Parathyroid adenoma (tissue), 2 donors: Measurements from ENCODE around the gene ROCK2.
A peak's percentile ranks its signal among the peaks of the same experiment; 100 is the strongest.

Source experiments
- H2AFZ ChIP-seq: fragments of 300-600 bp; sonication (generic); one replicate; pipeline ENCODE4 v1.7.0; 2017; ENCODE audit warnings: antibody characterized with exemption, mild to moderate bottlenecking
- H3K27ac ChIP-seq: fragments of 300-600 bp; sonication (generic); one replicate; pipeline ENCODE4 v1.7.0; 2017
- H3K27me3 ChIP-seq: fragments of 300-600 bp; sonication (generic); one replicate; pipeline ENCODE4 v1.7.0; 2017; ENCODE audit warnings: low read length; ENCODE audit not compliant: control insufficient read depth, insufficient read depth
- H3K36me3 ChIP-seq: fragments of 300-600 bp; sonication (generic); one replicate; pipeline ENCODE4 v1.7.0; 2017; ENCODE audit warnings: low read length; ENCODE audit not compliant: control insufficient read depth, insufficient read depth
- H3K4me1 ChIP-seq: fragments of 300-600 bp; sonication (generic); one replicate; pipeline ENCODE4 v1.7.0; 2017; ENCODE audit warnings: control low read depth
- H3K4me2 ChIP-seq: fragments of 300-600 bp; sonication (generic); one replicate; pipeline ENCODE4 v1.7.0; 2017; ENCODE audit warnings: low read length
- H3K4me3 ChIP-seq: fragments of 300-600 bp; sonication (generic); one replicate; pipeline ENCODE4 v1.7.0; 2017; ENCODE audit warnings: low read depth, low read length
- H3K79me2 ChIP-seq: fragments of 300-600 bp; sonication (generic); one replicate; pipeline ENCODE4 v1.7.0; 2017; ENCODE audit warnings: control low read depth
- H3K9ac ChIP-seq: fragments of 300-600 bp; sonication (generic); one replicate; pipeline ENCODE4 v1.7.0; 2017; ENCODE audit warnings: mild to moderate bottlenecking
- H3K9me3 ChIP-seq: fragments of 300-600 bp; sonication (generic); one replicate; pipeline ENCODE4 v1.7.0; 2017; ENCODE audit warnings: low read length; ENCODE audit not compliant: control insufficient read depth
- TF ChIP-seq, protein P1 (sequence below): fragments of 300-600 bp; sonication (generic); IDR thresholded peaks from one replicate; pipeline ENCODE4 v1.7.0; 2017; ENCODE audit warnings: antibody characterized with exemption, mild to moderate bottlenecking
- donor health status: primary hyperparathyroidism.

Gene ROCK2

DNA sequence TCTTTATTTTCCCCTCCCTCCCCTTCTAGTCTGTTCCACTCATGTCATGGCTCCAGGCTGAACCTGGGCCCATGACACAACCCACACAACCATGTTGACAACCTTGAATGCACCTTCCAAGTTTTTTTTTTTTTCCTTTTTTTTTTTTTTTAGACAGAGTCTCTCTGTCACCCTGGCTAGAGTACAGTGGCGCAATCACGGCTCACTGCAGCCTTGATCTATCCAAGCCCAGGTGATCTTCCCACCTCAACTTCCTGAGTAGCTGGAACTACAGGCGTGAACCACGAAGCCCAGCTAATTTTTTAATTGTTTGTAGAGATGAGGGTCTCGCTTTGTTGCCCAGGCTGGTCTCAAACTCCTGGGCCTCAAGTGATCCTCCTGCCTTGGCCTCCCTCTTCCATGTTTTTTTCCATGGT lies 21.9 kb upstream of the ROCK2 start:
- no peak overlapping the region for H3K4me3 ChIP-seq
- no peaks in the 10 kb centered on the region for H3K79me2 ChIP-seq
- peaks cover 13% of the 10 kb centered on the region for H3K4me1 ChIP-seq
- TF ChIP-seq, protein P1, sequence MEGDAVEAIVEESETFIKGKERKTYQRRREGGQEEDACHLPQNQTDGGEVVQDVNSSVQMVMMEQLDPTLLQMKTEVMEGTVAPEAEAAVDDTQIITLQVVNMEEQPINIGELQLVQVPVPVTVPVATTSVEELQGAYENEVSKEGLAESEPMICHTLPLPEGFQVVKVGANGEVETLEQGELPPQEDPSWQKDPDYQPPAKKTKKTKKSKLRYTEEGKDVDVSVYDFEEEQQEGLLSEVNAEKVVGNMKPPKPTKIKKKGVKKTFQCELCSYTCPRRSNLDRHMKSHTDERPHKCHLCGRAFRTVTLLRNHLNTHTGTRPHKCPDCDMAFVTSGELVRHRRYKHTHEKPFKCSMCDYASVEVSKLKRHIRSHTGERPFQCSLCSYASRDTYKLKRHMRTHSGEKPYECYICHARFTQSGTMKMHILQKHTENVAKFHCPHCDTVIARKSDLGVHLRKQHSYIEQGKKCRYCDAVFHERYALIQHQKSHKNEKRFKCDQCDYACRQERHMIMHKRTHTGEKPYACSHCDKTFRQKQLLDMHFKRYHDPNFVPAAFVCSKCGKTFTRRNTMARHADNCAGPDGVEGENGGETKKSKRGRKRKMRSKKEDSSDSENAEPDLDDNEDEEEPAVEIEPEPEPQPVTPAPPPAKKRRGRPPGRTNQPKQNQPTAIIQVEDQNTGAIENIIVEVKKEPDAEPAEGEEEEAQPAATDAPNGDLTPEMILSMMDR: no peak
- no peak overlapping the region for H3K9ac ChIP-seq
- H2AFZ ChIP-seq: no peak overlapping the region
- no peaks in the 10 kb centered on the region for H3K36me3 ChIP-seq
- H3K4me2 ChIP-seq: no peak overlapping the region
- H3K9me3 ChIP-seq: no peaks in the 10 kb centered on the region
- H3K27ac ChIP-seq: no peak overlapping the region
- H3K27me3 ChIP-seq: no peaks in the 10 kb centered on the region

DNA sequence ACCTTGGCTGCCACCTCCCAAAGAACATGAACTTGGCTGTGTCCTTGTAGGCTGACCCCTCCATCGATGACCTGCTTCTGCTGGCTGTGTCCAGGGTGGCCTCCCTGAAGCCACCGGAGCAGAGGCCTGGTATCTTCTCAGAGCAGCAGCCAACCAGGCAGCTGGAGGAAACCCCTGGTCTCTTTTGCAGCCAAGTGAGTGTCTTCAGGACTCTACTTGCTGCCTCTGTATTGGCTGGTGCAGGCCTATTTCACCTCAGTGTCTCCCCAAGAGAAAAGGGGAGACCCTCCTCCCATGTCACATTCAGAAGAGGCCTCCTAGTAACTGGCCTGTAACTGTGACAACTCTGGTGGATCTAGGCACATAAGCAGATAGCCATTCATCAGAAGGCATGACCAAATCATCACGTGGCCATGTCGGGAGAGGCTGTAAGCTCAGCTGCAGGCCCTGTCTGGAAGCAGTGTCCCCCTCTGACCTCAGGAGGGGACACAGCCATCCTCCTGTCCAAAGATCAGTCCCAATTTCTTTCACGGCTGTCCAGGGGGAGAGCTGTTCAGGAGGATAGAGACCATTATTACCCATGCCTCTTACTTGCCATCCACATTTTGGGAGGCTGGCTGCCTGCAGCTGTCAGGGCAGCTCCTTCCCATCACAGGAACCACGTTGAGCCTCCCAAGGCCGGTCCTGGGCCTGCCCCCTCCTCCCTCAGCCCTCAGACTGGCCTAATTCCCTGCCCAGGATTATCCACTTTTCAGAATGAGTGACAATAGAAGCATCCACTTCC lies 20.9 kb upstream of the ROCK2 start:
- Histone ChIP-seq H3K4me1 (peaks cover 13% of the 10 kb centered on the region), H3K9ac (no peak overlapping the region), H3K4me3 (no peak overlapping the region), H3K4me2 (no peak overlapping the region), H3K79me2 (no peaks in the 10 kb centered on the region), H3K9me3 (no peaks in the 10 kb centered on the region), H2AFZ (peak overlapping the region; percentile 21), H3K27me3 (no peaks in the 10 kb centered on the region), H3K36me3 (no peaks in the 10 kb centered on the region), H3K27ac (no peak overlapping the region)
- TF ChIP-seq, protein P1: no peak

DNA sequence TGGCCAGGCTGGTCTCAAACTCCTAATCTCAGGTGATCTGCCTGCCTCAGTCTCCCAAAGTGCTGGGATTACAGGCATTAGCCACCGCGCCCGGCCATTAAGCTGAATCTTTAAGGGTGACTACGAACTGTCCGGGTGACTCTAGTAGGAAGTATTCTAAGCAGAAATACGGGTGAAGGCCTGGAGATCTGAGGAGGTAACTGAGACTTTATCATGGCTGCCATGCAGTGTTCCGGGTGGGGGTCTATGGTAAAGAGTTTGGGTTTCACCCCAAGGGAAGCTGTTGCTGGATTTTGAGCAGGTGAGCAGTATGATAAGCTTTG lies 20.1 kb upstream of the ROCK2 start:
- H3K27ac ChIP-seq: no peak overlapping the region
- H3K4me2 ChIP-seq: no peak overlapping the region
- no peaks in the 10 kb centered on the region for H3K79me2 ChIP-seq
- TF ChIP-seq, protein P1: no peak
- H3K4me1 ChIP-seq: peaks cover 13% of the 10 kb centered on the region
- H3K36me3 ChIP-seq: no peaks in the 10 kb centered on the region
- H3K9ac ChIP-seq: no peak overlapping the region
- H2AFZ ChIP-seq: no peak overlapping the region
- H3K4me3 ChIP-seq: no peak overlapping the region
- H3K27me3 ChIP-seq: no peaks in the 10 kb centered on the region
- no peaks in the 10 kb centered on the region for H3K9me3 ChIP-seq

DNA sequence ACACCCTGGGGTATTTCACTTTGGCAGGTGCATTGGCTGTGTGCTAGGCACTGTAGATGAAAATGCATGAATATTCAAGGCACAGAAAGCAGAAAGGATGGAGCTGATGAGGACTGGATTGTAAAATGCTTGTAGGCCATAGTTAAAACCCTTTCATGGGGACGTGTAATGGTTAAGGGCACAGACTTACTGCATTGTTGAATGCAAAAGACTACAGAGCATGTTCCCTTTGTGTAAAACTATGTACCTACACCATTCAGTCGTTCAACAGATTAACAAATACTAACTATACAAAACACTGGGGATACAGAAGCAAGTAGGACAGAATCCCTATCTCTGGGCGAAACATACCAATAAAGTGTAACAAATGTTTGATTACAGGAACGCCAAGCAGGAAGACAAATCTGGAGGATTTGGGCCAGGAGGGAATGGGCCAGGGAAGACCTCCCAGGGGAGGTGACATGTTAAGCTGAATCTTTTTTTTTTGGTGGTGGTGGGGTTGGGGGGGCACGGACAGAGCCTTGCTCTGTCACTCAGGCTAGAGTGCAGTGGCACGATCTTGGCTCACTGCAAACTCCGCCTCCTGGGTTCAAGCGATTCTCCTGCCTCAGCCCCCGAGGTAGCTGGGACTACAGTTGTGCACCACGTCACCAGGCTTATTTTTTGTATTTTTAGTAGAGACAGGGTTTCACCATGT lies 19.6 kb upstream of the ROCK2 start:
- Histone ChIP-seq H3K27ac (no peak overlapping the region), H3K4me2 (no peak overlapping the region), H2AFZ (no peak overlapping the region), H3K27me3 (no peaks in the 10 kb centered on the region), H3K4me1 (peaks cover 13% of the 10 kb centered on the region), H3K36me3 (no peaks in the 10 kb centered on the region), H3K9me3 (no peaks in the 10 kb centered on the region), H3K4me3 (no peak overlapping the region), H3K79me2 (no peaks in the 10 kb centered on the region), H3K9ac (no peak overlapping the region)
- TF ChIP-seq, protein P1: no peak
